Prostate gland (tissue), 2 donors: ENCODE measurements around the gene PLPP7.

Source experiments
- CTCF ChIP-seq, 4 experiments: fragments of 200-600 bp in 2 of 4; fragments of 450-650 bp in 2 of 4; sonication (generic) in 2 of 4; IDR thresholded peaks; 1 replicate in 3 of 4; 2 replicates in 1 of 4; pipeline ENCODE4 v1.5.1; 2016 to 2019; ENCODE audit warnings: antibody characterized with exemption in 4 of 4, mild to moderate bottlenecking in 2 of 4, moderate library complexity in 2 of 4
- POLR2A ChIP-seq: fragments of 450-650 bp; IDR thresholded peaks from one replicate; pipeline ENCODE4 v1.6.1; 2016; ENCODE audit warnings: antibody characterized with exemption, mild to moderate bottlenecking

- TF ChIP-seq CTCF (IDR thresholded peaks at IDR 0.05), result no peak
- TF ChIP-seq POLR2A, result no peak
Observed at GRCh38 chr9:131282688-131283422, 6.7 kb upstream of the PLPP7 start.
